ENCODE data around the gene ZNF215.

ZNF215 gene

GRCh38 chr11:6992026-6992425 is 65.8 kb downstream of the ZNF215 start:
- TF ChIP-seq GATA3 (IDR thresholded peaks at IDR 0.05; ENCODE audit: low read depth, low read length) (no peak), GATA2 (IDR thresholded peaks at IDR 0.05; ENCODE audit: low read depth, low read length) (no peak)

- TF ChIP-seq GATA2 (IDR thresholded peaks at IDR 0.05; ENCODE audit: low read depth, low read length) (no peak), GATA3 (IDR thresholded peaks at IDR 0.05; ENCODE audit: low read depth, low read length) (no peak)
Observed at GRCh38 chr11:6992457-6993417, 66.5 kb downstream of the ZNF215 start.

- TF ChIP-seq GATA2 (IDR thresholded peaks at IDR 0.05; ENCODE audit: low read depth, low read length) = no peak
- TF ChIP-seq GATA3 (IDR thresholded peaks at IDR 0.05; ENCODE audit: low read depth, low read length) = no peak
Observed at GRCh38 chr11:6995703-6996102, 69.5 kb downstream of the ZNF215 start.

- TF ChIP-seq GATA3 (IDR thresholded peaks at IDR 0.05; ENCODE audit: low read depth, low read length) = no peak
Observed at GRCh38 chr11:7004482-7004881, 78.3 kb downstream of the ZNF215 start.

Measured in SH-SY5Y (cell line).